Nephron (organoid): ENCODE data around the gene GPR176.

Source experiments
- H3K27ac Mint-ChIP-seq, 3 experiments: 2 replicates each; pipeline ENCODE4 v1.8.0; 2020; ENCODE audit warnings: mixed read lengths in 3 of 3, mild to moderate bottlenecking in 2 of 3, moderate library complexity in 1 of 3
- H3K27me3 Mint-ChIP-seq: 2 replicates; pipeline ENCODE4 v1.8.0; 2021; ENCODE audit warnings: low read depth, mild to moderate bottlenecking, moderate library complexity, mixed read lengths
- H3K36me3 Mint-ChIP-seq: 2 replicates; pipeline ENCODE4 v1.8.0; 2020; ENCODE audit warnings: low read depth, mixed read lengths
- H3K4me1 Mint-ChIP-seq: 2 replicates; pipeline ENCODE4 v1.8.0; 2020; ENCODE audit warnings: mixed read lengths
- H3K4me3 Mint-ChIP-seq, 3 experiments: 2 replicates each; pipeline ENCODE4 v1.8.0; 2020; ENCODE audit warnings: mild to moderate bottlenecking in 3 of 3, mixed read lengths in 3 of 3, moderate library complexity in 2 of 3
- H3K9me3 Mint-ChIP-seq: 2 replicates; pipeline ENCODE4 v1.8.0; 2020; ENCODE audit warnings: mixed read lengths
- CTCF ChIP-seq, 3 experiments: fragments of 200-600 bp; sonication (generic); IDR thresholded peaks; one replicate each; pipeline ENCODE4 v1.5.0; 2021; ENCODE audit warnings: antibody characterized with exemption in 3 of 3; ENCODE audit not compliant: unreplicated experiment in 3 of 3

Gene GPR176

GRCh38 chr15:39918688-39919385 is 1.2 kb downstream of the GPR176 start:
- Mint-ChIP-seq H3K27ac (peak overlapping the region in 2 of 3 experiments; percentile 17 to 31), H3K27me3 (peaks cover 34% of the 10 kb centered on the region), H3K9me3 (peaks cover 6% of the 10 kb centered on the region), H3K36me3 (no peaks in the 10 kb centered on the region), H3K4me1 (peaks cover 22% of the 10 kb centered on the region), H3K4me3 (peak overlapping the region; percentile 73 to 89 (median 86))
- TF ChIP-seq CTCF (IDR thresholded peaks at IDR 0.05; ENCODE audit: unreplicated experiment in 3 of 3), result no peak

- H3K4me3 Mint-ChIP-seq, result no peak overlapping the region
- H3K4me1 Mint-ChIP-seq, result peaks cover 10% of the 10 kb centered on the region
- H3K27me3 Mint-ChIP-seq, result peaks cover 30% of the 10 kb centered on the region
- TF ChIP-seq CTCF (IDR thresholded peaks at IDR 0.05; ENCODE audit: unreplicated experiment in 3 of 3), result no peak
- H3K36me3 Mint-ChIP-seq, result no peaks in the 10 kb centered on the region
- H3K27ac Mint-ChIP-seq, result no peak overlapping the region
- H3K9me3 Mint-ChIP-seq, result peaks cover 8% of the 10 kb centered on the region
Observed at GRCh38 chr15:39914977-39915376, 5.1 kb downstream of the GPR176 start.

- H3K9me3 Mint-ChIP-seq, result peaks cover 2% of the 10 kb centered on the region
- TF ChIP-seq CTCF (IDR thresholded peaks at IDR 0.05; ENCODE audit: unreplicated experiment in 3 of 3), result no peak
- H3K27ac Mint-ChIP-seq, result no peak overlapping the region
- H3K4me3 Mint-ChIP-seq, result no peak overlapping the region
- no peaks in the 10 kb centered on the region for H3K27me3 Mint-ChIP-seq
- peaks cover 14% of the 10 kb centered on the region for H3K4me1 Mint-ChIP-seq
- H3K36me3 Mint-ChIP-seq, result no peaks in the 10 kb centered on the region
Observed at GRCh38 chr15:39909007-39909406, 11.1 kb downstream of the GPR176 start.

- TF ChIP-seq CTCF (IDR thresholded peaks at IDR 0.05; ENCODE audit: unreplicated experiment in 3 of 3), result no peak
- Mint-ChIP-seq H3K4me3 (no peak overlapping the region), H3K4me1 (peaks cover 14% of the 10 kb centered on the region), H3K9me3 (peaks cover 2% of the 10 kb centered on the region), H3K27me3 (no peaks in the 10 kb centered on the region), H3K27ac (peak overlapping the region in 2 of 3 experiments; percentile 7 to 43), H3K36me3 (no peaks in the 10 kb centered on the region)
Observed at GRCh38 chr15:39908186-39908585, 11.9 kb downstream of the GPR176 start.

- no peak overlapping the region for H3K27ac Mint-ChIP-seq
- H3K27me3 Mint-ChIP-seq, result no peaks in the 10 kb centered on the region
- no peak for TF ChIP-seq CTCF (IDR thresholded peaks at IDR 0.05; ENCODE audit: unreplicated experiment in 3 of 3)
- H3K4me3 Mint-ChIP-seq, result no peak overlapping the region
- no peaks in the 10 kb centered on the region for H3K36me3 Mint-ChIP-seq
- no peaks in the 10 kb centered on the region for H3K9me3 Mint-ChIP-seq
- H3K4me1 Mint-ChIP-seq, result peaks cover 14% of the 10 kb centered on the region
Observed at GRCh38 chr15:39907216-39907615, 12.8 kb downstream of the GPR176 start.

GRCh38 chr15:39904115-39904514 is 16.0 kb downstream of the GPR176 start:
- Mint-ChIP-seq H3K27me3 (no peaks in the 10 kb centered on the region), H3K9me3 (no peaks in the 10 kb centered on the region), H3K4me3 (no peak overlapping the region), H3K27ac (no peak overlapping the region), H3K36me3 (no peaks in the 10 kb centered on the region), H3K4me1 (peaks cover 10% of the 10 kb centered on the region)
- TF ChIP-seq CTCF (IDR thresholded peaks at IDR 0.05; ENCODE audit: unreplicated experiment in 3 of 3), result no peak
